GM21737 (cell line): Measurements from ENCODE around the gene TRIM14.
A peak's percentile ranks its signal among the peaks of the same experiment; 100 is the strongest.
"Not testable (repeated sequence)": the region's sequence is repeated elsewhere in the genome, so short reads cannot be mapped to it uniquely, and the experiment has no call there.

Experiments used
- ATAC-seq: cut with Tn5 transposase; IDR thresholded peaks from one replicate; pipeline ENCODE4 v1.9.1; 2021; ENCODE audit warnings: mild to moderate bottlenecking, moderate library complexity; ENCODE audit not compliant: unreplicated experiment

Gene TRIM14

GRCh38 chr9:98117097-98117496 is 1.9 kb downstream of the TRIM14 start:
- not testable (repeated sequence) for ATAC-seq

- no peak for ATAC-seq
Measured at GRCh38 chr9:98109052-98109451, 10.0 kb downstream of the TRIM14 start.

- ATAC-seq: peak; percentile 58
Measured at GRCh38 chr9:98108531-98109031, 10.4 kb downstream of the TRIM14 start.

GRCh38 chr9:98107926-98108325 is 11.1 kb downstream of the TRIM14 start:
- ATAC-seq: no peak

- ATAC-seq: no peak
Measured at GRCh38 chr9:98105006-98105405, 14.0 kb downstream of the TRIM14 start.

GRCh38 chr9:98104445-98104881 is 14.6 kb downstream of the TRIM14 start:
- ATAC-seq: no peak

GRCh38 chr9:98101868-98102273 is 17.2 kb downstream of the TRIM14 start:
- peak; percentile 92 for ATAC-seq

- no peak for ATAC-seq
Measured at GRCh38 chr9:98101416-98101815, 17.6 kb downstream of the TRIM14 start.

DNA sequence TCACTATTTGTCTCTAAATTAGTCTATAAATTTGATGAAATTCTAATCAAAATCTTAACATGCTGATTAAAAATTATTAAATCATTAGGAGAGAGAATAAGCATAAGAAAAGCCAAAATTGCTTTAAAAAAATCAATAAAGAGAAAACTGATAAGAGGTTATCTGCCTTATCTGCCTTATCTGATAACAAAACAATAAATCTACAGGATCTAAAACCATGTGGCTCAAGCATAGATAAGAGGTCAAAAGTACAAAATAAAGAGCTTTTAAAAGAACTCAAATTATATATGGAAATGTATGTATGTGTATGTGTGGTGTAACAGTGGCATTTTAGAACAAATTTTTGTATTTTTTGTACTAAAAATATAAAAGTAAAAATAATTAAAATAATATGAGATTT is 18.6 kb downstream of the TRIM14 start:
- no peak for ATAC-seq

DNA sequence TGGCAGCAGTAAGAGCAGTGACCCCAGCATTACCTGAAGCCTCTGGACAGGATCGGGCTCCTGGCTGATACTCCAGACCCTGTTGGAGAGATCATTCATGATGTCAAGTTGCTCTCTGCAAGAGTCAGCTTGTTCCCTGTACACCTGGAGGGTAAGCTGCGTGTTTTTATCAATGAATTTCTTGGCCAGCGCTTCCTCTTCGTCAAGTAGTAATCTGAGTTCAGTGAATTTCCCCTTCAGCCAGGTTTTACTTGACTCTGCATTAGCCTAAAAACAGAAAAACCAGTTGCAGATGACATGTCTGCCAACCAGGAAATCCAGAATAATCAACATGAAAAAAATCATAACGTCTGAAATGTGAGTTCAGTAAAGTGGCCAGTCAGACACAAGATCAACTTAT is 19.1 kb downstream of the TRIM14 start:
- no peak for ATAC-seq

- no peak for ATAC-seq
Measured at GRCh38 chr9:98099346-98099745, 19.7 kb downstream of the TRIM14 start.

DNA sequence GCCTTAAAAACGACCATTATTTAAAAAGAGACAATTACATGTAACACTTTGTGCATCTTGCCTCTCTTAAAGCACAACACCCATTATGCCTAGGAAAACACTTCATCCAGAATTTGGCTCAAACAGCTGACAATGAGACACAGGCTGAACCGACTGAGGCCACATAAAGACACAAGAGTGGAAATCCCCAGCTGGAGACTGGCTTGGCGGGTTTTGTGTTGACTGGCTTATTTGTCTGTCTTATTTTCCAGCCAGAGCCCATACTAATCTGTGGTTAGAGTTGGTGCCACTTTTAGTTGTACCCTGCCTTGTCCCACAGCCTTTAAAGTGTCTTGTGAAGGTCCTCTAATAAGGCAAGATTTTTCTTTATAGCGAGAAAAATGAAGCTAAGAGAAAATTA is 21.2 kb downstream of the TRIM14 start:
- no peak for ATAC-seq

- no peak for ATAC-seq
Measured at GRCh38 chr9:98096091-98096490, 22.9 kb downstream of the TRIM14 start.

DNA sequence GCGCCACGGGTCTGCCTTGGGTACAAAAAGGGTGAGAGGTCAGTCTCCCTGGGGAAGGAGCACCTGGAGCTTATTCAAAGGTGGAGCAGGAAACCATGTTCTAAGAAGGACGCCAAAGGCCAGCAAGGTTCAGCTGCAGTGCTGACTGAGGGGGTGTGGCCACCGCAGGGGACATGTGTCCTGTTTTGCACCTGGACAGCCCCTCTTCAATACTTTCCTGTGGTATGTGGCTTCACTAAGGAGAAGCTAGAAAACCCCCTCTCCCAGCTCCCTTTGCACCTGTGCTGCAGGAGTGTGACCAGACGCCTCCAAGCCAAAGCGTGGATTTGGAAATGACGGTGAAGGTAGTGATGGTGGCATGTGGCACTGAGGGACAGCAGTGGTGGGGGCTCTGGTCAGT is 23.6 kb downstream of the TRIM14 start:
- no peak for ATAC-seq

GRCh38 chr9:98094851-98095250 is 24.2 kb downstream of the TRIM14 start:
- no peak for ATAC-seq

DNA sequence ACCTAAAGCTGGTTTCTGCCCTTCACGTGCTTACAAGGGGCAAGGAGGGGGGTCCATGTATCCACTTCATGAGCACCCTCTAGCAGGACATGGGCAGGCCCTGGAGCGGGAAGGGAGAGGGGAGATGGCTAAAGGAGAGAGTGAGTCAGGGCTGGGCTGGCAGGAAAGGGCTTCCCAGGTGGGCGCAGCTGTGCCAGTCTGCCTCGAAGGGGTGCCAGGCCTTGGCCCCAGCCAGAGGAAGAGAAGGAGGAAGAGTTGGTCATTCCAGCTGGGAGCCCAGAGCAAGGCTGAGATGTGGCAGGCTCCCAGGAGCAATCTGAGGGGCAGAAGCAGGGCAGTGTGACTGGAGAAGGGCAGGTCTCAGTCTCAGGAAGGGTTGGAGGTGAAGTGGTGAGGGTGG is 24.7 kb downstream of the TRIM14 start:
- ATAC-seq: no peak

DNA sequence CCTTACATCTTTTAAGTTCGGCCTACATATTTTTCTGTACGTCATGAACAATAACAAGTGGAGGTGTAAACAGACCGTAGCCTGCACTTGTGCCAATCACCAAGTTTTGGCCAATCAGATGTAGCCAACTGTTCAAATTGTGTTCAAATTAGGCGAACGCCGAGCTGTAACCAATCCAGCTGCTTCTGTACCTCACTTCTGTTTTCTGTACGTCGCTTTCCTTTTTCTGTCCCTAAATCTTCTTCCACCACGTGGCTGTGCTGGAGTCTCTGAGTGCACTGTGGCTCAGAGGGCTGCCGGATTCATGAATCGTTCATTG is 26.4 kb downstream of the TRIM14 start:
- no peak for ATAC-seq

GRCh38 chr9:98091735-98092612 is 27.0 kb downstream of the TRIM14 start:
- no peak for ATAC-seq

DNA sequence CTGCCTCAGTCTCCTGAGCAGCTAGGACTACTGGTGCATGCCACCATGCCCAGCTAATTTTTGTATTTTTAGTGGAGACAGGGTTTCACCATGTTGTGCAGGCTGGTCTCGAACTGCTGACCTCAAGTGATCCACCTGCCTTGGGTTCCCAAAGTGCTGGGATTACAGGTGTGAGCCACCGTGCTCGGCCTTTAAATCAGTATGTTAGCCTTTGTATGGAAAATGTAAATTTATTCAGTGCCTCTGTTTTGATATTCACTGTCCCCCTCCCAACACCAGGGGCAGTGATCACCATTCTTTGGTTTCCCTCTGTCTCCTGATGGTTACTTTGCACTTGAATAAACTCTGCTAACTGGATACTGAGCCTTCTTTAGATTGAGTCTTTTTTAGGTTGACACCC is 28.3 kb downstream of the TRIM14 start:
- not testable (repeated sequence) for ATAC-seq

DNA sequence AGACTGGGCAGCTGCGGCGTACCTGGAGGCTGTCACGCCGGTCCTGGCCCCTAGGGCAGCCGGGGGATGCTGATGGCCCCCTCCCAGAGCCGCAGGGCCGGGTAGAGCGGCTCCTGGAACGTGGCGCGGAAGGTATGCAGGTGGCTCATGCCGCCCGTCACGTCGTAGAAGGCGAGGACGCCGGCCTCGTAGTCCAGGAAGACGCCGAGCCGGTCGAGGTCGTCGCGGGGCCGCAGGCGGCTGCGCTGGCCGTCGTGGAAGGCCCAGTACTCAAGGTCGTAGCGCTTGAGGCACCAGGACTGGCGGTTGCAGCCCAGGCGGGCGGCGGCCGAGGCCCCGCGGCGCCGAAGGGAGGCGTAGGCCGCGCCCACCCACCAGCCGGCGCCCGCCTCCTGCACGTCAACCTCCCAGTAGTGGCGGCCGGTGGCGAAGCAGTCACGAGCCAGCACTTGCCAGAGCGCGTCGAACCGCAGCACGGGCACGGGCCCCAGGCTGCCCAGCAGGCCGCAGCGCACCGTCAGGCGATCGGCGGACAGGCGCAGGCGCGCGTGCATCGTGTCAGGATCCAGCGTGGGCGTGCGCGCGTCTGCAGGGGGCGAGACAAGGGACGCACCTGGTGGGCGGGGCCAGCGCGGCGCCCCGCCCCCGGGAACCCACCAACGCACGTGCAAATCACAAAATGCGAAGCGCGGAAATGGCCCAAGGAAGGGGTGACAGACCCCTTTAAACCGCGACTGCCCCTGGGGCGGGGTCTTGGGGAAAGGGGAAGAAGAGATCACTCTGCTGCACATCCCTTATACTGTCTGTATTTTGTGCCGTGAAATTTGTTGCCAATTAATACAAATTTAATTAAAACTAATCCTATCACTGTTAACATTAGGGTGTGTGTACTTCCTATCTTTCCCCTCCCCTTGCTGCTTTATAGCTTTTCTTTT is 31.3 kb downstream of the TRIM14 start:
- no peak for ATAC-seq

DNA sequence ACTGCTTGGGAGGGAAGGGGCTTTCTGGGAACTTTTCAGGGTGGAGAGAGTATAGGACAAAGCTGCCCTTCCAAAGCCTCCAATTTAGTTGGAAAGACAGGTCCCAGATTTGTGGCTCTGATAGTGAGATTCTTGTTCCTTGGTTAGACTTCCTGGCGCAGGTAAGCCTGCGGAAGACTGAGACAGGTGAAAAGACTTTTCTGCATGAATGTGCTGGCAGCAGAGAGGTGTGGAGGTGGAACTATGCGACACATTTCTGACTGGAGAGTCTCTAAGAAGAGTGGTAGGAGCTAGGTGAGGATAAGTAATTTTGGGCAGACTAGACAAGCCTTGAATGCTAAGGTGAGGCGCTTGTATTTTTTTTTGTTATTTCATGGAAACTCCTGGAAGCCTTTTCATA is 32.6 kb downstream of the TRIM14 start:
- no peak for ATAC-seq

DNA sequence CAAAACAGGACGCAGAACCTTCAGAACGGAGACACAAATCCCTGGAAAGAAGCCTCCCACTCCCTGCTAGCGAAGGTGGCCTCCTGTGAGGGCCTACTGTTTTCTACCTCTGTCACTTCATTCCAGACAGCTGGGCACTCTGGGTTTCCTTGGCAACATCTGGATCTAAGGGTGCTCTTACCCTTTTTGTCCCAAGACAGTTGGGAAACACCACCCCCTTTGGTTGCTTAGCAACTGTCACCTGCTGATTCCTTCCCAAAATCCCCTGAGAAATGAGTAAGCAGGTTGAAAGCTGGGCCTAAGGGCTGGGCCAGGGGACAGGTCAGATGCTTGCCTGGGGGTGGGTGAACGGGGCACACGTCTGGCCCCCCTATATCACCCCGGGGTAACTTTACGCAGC is 33.1 kb downstream of the TRIM14 start:
- no peak for ATAC-seq
